AG09309 (cell line): ENCODE results near the gene FAM98C.
"Not testable (repeated sequence)": the region's sequence is repeated elsewhere in the genome, so short reads cannot be mapped to it uniquely, and the experiment has no call there.

Experiments
- DNase-seq: peaks from one replicate; pipeline ENCODE4 v3.0.0-alpha.2; 2010; ENCODE audit warnings: low read depth
- H3K4me3 ChIP-seq: 2 replicates; pipeline ENCODE4 v1.5.1; 2011; ENCODE audit warnings: mild to moderate bottlenecking, low read depth, low read length, moderate library complexity; ENCODE audit not compliant: control insufficient read depth
- CTCF ChIP-seq: IDR thresholded peaks from 2 replicates; pipeline ENCODE4 v1.5.1; 2011; ENCODE audit warnings: mild to moderate bottlenecking, low read depth, low read length, inconsistent platforms; ENCODE audit not compliant: insufficient read depth, control insufficient read depth; ENCODE audit errors: missing control alignments

Gene FAM98C

GRCh38 chr19:38411041-38411712 is 8.3 kb downstream of the FAM98C start:
- no peak for TF ChIP-seq CTCF
- no peak overlapping the region for H3K4me3 ChIP-seq
- no peak for DNase-seq

DNA sequence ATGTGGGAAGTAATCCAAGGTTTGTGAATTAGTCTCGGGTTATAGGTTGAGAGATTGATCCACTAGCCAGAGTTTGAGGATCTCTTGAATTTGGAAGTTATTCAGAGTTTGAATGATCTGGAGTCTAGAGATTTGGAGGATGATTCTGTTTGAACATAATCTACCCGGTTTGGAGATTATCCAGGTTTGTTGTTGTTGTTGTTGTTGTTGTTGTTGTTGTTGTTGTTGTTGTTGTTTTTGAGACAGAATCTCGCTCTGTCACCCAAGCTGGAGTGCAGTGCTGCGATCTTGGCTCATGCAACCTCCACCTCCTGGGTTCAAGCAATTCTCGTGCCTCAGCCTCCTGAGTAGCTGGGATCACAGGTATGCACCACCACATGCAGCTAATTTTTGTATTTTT is 9.0 kb downstream of the FAM98C start:
- not testable (repeated sequence) for DNase-seq, H3K4me3 ChIP-seq

DNA sequence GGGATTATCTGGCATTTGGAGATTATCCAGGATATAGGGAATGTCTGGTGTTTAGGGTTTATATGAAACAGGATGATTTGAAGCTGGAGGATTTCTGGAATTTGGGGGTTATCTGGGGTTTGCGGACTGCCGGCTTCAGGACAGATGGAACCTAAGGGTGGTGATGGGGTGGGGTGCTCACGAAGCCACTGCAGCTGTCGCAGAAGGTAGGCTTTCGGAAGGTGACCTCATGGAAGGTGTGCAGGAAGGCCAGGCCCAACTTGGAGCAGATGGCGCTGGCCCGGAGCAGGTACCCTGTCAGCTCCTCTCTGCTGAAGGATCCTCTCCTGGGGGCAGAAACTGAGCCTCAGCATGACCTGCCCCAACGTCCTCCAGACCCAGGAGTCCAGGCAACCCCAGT is 9.6 kb downstream of the FAM98C start:
- no peak for TF ChIP-seq CTCF
- H3K4me3 ChIP-seq: no peak overlapping the region
- no peak for DNase-seq

DNA sequence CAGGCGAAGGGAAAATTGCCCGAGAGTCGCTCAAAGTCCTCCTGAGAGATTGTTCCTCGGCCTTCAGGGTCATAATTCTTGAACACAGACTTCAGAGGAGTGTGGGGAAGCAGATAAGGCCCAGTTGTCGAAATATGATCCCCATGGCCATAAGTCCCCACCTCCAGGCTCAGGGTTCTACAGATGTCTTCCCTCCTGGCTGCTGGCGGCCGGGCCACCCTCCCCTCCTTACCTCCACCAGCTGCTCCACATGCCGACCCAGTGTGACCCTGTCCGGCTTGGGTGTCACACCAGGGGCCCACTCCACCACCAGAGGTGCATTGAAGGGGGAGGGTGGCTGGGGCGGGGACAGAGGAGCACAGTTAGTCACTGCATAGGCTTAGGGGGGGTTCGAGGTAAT is 10.1 kb downstream of the FAM98C start:
- H3K4me3 ChIP-seq: no peak overlapping the region
- no peak for TF ChIP-seq CTCF
- DNase-seq: no peak

DNA sequence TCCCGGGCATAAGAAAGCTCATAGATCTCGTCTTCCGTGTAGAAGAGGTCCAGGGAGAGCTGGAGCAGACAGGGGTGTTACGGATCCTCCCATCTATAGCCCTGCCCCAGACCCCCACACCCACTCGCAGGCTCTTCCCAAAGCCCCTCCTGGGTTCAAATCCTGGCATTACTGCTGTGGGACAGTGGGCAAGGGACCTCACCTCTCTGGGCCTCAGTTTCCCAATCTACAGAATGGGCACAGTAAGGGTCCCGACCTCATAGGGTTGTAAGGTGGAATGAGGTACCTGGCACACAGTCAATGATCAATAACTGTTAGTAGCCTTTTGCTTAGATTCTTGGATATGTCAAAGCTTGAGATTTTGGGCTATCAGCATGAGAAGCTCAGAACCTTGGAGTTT is 10.5 kb downstream of the FAM98C start:
- no peak overlapping the region for H3K4me3 ChIP-seq
- no peak for TF ChIP-seq CTCF
- DNase-seq: no peak

DNA sequence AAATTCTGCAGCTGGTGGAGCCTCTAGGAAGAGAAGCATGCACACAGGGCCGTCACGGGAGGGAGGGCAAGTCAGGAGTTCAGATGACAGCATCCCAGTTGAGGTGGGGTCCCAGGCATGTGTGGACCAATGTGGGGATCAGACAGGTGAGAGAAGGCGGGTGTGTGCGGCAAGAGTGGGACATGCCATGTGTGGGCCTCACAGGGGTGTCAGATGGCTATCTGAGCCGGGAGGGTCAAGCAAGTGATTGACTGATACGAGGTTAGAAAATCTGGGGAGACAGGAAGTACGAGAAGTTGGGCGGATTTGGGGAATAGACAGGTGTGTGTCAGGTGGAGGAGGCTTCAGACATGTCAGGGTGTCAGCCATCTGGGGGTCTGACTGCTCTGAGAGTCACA is 14.3 kb downstream of the FAM98C start:
- no peak overlapping the region for H3K4me3 ChIP-seq
- DNase-seq: no peak
- no peak for TF ChIP-seq CTCF

- H3K4me3 ChIP-seq: no peak overlapping the region; the same call in 1 of the 2 replicates
- no peak for TF ChIP-seq CTCF
- DNase-seq: no peak
These were observed 14.9 kb downstream of the FAM98C start for GRCh38 chr19:38417544-38418506.
